Ovary (tissue), 9 donors: ENCODE results near the gene SP2. TPM values are rescaled to one million over a fixed set of nuclear protein-coding genes. Genes with fewer than 3 reads are reported as not detected.

Experiments
- DNase-seq, 5 donors: peaks; one replicate each; pipeline ENCODE4 v3.0.0-alpha.2; 2019 to 2020
- H3K27ac ChIP-seq, 2 donors: fragments of 200-600 bp; one replicate each; pipeline versions ENCODE4 v1.5.1 to v1.8.0; 2019 to 2022
- H3K27me3 ChIP-seq: fragments of 200-600 bp; one replicate; pipeline ENCODE4 v1.8.0; 2022
- H3K36me3 ChIP-seq: fragments of 200-600 bp; sonication (generic); one replicate; pipeline ENCODE4 v1.5.1; 2019
- H3K4me1 ChIP-seq: one replicate; pipeline ENCODE4 v1.8.1; 2013; ENCODE audit warnings: mild to moderate bottlenecking, moderate library complexity; ENCODE audit not compliant: insufficient read depth
- H3K4me3 ChIP-seq: fragments of 200-600 bp; sonication (generic); one replicate; pipeline ENCODE4 v1.5.1; 2017
- H3K9me3 ChIP-seq, 2 donors: fragments of 200-600 bp in 1 of 2; sonication (generic) in 1 of 2; one replicate each; pipeline versions ENCODE4 v1.5.1 to v1.8.1; 2013 to 2019; ENCODE audit warnings: mild to moderate bottlenecking in 1 of 2, moderate library complexity in 1 of 2
- EP300 ChIP-seq: sonication (generic); formaldehyde crosslinking; IDR thresholded peaks from one replicate; pipeline ENCODE4 v1.6.1; 2017; ENCODE audit warnings: antibody characterized with exemption
- POLR2A ChIP-seq: fragments of 450-650 bp; IDR thresholded peaks from one replicate; pipeline ENCODE4 v1.6.1; 2017; ENCODE audit warnings: antibody characterized with exemption, mild to moderate bottlenecking, moderate library complexity
- WGBS, 3 donors: extraction: QIAGEN DNeasy Blood & Tissue Kit in 1 of 3; methylation state at CpG; one replicate each; pipeline versions ENCODE4 v1.1.5 to v1.1.7; 2013 to 2017; 5-methylcytosine and 5-hydroxymethylcytosine counted together
- intact Hi-C, 4 donors: fragments of 100-400 bp; cut with DNase I; formaldehyde crosslinking; loops; one replicate each; pipeline versions ENCODE4 v1.11.0 to v1.15.1; 2022 to 2023
- polyA plus RNA-seq, 2 donors: library from polyadenylated mRNA; stranded (reverse); fragments of 200-250 nt in 1 of 2; fragments of 350-450 nt in 1 of 2; fragmentation: Illumina TruSeq in 1 of 2; extraction: RNeasy Lipid Tissue Mini Kit (QIAGEN cat#74804) in 1 of 2; gene quantifications; one replicate each; pipeline ENCODE4 v1.2.3, GENCODE V29; 2013 to 2014
- total RNA-seq, 7 donors: library from RNA; depleted of rRNA in 2 of 7; stranded (reverse); fragments of >200 nt in 2 of 7; fragmentation: NEBNext Ultra II Directional in 3 of 7; extraction: Animal tissue kit (Norgen Biotek cat#: 25700) in 3 of 7; gene quantifications; one replicate each; pipeline versions ENCODE4 v1.1.0 to v1.2.4, GENCODE V29; 2016 to 2023
- TF ChIP-seq, protein P1 (sequence below), 3 donors: fragments of 450-650 bp in 2 of 3; fragments of 200-600 bp in 1 of 3; IDR thresholded peaks; one replicate each; pipeline versions ENCODE4 v1.5.1 to v1.8.0; 2016 to 2022; ENCODE audit warnings: antibody characterized with exemption in 3 of 3, mild to moderate bottlenecking in 1 of 3
- donor health status: DM: no; HTN: no; CAD: no; lungs with moderate emphysema.
- donor health status: DM: no; HTN: no; CAD: no.
- donor health status: Bipolar disorder and iron deficiency.
- donor health status: DM: yes; HTN: yes; CAD: no.
- donor health status: DM: no; HTN: no; CAD: no.
- donor health status: DM: yes; HTN: yes; CAD: no.

SP2 gene
- total and polyA plus RNA-seq, 9 donors, result 2.6 to 22.5 (median 14.7) TPM

DNA sequence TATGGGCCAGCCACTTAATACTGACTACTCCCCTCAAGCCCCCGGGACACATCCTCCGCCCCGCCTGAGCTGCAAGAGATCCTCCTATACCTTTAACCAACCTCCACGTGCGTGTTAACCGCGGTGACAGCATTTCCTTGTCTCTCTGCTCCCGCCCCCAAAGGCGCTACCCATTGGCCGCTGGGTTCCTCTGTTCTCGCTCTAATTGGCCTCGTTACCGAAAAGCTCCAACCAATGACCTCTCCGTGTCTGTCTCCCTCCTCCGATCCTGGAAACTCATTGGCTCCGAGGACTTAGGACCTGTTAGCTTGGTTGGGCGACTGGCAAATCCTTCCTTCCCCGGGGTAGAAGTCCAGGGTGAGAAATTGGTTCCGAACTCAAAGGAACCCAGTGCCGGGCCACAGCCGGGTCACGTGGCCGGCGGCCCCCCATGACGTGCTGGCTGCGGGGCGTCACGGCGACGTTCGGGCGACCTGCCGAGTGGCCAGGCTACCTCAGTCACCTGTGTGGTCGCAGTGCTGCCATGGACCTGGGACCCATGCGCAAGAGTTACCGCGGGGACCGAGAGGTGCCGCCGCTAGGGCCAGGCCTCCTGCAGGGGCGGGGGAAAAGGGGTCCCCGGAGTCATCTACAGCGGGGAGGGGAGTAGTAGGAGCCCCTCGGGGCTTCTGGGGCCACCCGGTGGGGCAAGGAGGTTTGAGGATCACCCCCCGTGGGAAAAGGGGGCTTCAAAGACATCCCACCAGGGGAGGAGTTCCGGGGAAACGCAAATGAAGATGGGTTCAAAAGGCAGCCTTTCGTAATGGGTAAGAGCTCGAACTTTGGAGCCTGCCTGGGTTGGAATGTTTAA is 45.4 kb downstream of the SP2 start, which contains the start of gene PNPO:
TSS of gene PNPO (plus strand) at position 326 of the 850 bp plus-strand sequence. CDS start at position 431, 105 bp downstream.
- no peaks in the 10 kb centered on the region for H3K36me3 ChIP-seq
- no peaks in the 10 kb centered on the region for H3K9me3 ChIP-seq
- peak within 1 kb of the TSS; percentile 82 for H3K4me3 ChIP-seq
- peak within 1 kb of the TSS; percentile 33 to 61 for H3K27ac ChIP-seq
- 0% methylated on average over 37 to 50 of the region's 50 CpGs for WGBS, 3 donors
- peak; percentile 86 to 92 (median 89) for DNase-seq
- intact Hi-C loops, result loop anchor here in 1 of 4 donors (10.0 kb wide), 1 partner anchor 47 kb away; the partner anchor contains the start of gene SP2
- peak; percentile 15 for TF ChIP-seq POLR2A
- no peak for TF ChIP-seq EP300
- no peaks in the 10 kb centered on the region for H3K27me3 ChIP-seq
- peaks cover 6% of the 10 kb centered on the region for H3K4me1 ChIP-seq

GRCh38 chr17:47942096-47942510 is 46.1 kb downstream of the SP2 start:
- TF ChIP-seq EP300, result no peak
- TF ChIP-seq, protein P1, sequence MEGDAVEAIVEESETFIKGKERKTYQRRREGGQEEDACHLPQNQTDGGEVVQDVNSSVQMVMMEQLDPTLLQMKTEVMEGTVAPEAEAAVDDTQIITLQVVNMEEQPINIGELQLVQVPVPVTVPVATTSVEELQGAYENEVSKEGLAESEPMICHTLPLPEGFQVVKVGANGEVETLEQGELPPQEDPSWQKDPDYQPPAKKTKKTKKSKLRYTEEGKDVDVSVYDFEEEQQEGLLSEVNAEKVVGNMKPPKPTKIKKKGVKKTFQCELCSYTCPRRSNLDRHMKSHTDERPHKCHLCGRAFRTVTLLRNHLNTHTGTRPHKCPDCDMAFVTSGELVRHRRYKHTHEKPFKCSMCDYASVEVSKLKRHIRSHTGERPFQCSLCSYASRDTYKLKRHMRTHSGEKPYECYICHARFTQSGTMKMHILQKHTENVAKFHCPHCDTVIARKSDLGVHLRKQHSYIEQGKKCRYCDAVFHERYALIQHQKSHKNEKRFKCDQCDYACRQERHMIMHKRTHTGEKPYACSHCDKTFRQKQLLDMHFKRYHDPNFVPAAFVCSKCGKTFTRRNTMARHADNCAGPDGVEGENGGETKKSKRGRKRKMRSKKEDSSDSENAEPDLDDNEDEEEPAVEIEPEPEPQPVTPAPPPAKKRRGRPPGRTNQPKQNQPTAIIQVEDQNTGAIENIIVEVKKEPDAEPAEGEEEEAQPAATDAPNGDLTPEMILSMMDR (IDR thresholded peaks at IDR 0.05), result no peak
- TF ChIP-seq POLR2A, result no peak
- peak overlapping the region in 1 of 2 donors; percentile 61 for H3K27ac ChIP-seq
- H3K27me3 ChIP-seq, result no peaks in the 10 kb centered on the region
- peaks cover 6% of the 10 kb centered on the region for H3K4me1 ChIP-seq
- no peaks in the 10 kb centered on the region for H3K9me3 ChIP-seq
- H3K36me3 ChIP-seq, result no peaks in the 10 kb centered on the region
- intact Hi-C loops, result loop anchor here in 1 of 4 donors (10.0 kb wide), 1 partner anchor 47 kb away; the partner anchor contains the start of gene SP2
- no peak for DNase-seq
- WGBS, 3 donors, result 4 to 11% (median 4%) methylated on average over 5 of the region's 5 CpGs
- H3K4me3 ChIP-seq, result peak overlapping the region; percentile 82

DNA sequence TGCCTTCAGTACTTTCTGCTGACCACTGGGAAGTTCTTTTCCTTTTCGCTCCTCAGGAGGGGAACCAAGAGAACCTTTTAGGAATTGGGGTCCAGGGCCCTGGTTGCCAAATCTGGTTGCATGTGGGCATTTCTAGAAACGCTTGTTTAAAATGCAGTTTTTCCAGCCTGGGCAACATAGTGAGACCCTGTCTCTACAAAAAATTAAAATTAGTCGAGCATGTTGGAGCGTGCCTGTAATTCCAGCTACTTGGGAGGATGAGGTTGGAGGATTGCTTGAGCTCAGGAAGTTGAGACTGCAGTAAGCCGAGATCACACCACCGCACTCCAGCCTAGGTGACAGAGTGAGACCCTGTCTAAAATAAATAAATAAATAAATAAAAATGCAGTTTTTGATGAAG is 46.5 kb downstream of the SP2 start:
- Histone ChIP-seq H3K4me3 (no peak overlapping the region), H3K4me1 (peaks cover 6% of the 10 kb centered on the region), H3K9me3 (no peaks in the 10 kb centered on the region), H3K27ac (no peak overlapping the region), H3K27me3 (no peaks in the 10 kb centered on the region), H3K36me3 (no peaks in the 10 kb centered on the region)
- 72 to 73% (median 73%) methylated on average over 6 of the region's 6 CpGs for WGBS, 3 donors
- intact Hi-C loops, result loop anchor here in 1 of 4 donors (10.0 kb wide), 1 partner anchor 48 kb away; the partner anchor contains the start of gene SP2
- DNase-seq, result no peak
- no peak for TF ChIP-seq POLR2A
- TF ChIP-seq, protein P1 (IDR thresholded peaks at IDR 0.05), result no peak
- no peak for TF ChIP-seq EP300

- no peak for DNase-seq
- Histone ChIP-seq H3K27me3 (no peaks in the 10 kb centered on the region), H3K4me1 (peaks cover 13% of the 10 kb centered on the region), H3K36me3 (no peaks in the 10 kb centered on the region), H3K9me3 (no peaks in the 10 kb centered on the region), H3K4me3 (no peak overlapping the region), H3K27ac (no peak overlapping the region)
- TF ChIP-seq EP300 (no peak), POLR2A (no peak)
- TF ChIP-seq, protein P1 (IDR thresholded peaks at IDR 0.05), result no peak
- intact Hi-C loops, result loop anchor here in 3 of 4 donors (5.0 to 10.0 kb wide), 2 partner anchors 50 to 72 kb away; partner anchors contain the start of gene SP2 (in 1 of the 3)
- WGBS, 3 donors, result 78 to 82% (median 82%) methylated on average over 8 of the region's 8 CpGs
Measured at GRCh38 chr17:47945080-47945479, 49.0 kb downstream of the SP2 start.
